SW 1271 (cell line): ENCODE measurements around the gene NRXN2.

Experiments used
- DNase-seq, 2 experiments: peaks; one replicate each; lab custom pipeline; 2025; lab: John Stamatoyannopoulos, UW

Gene NRXN2

DNA sequence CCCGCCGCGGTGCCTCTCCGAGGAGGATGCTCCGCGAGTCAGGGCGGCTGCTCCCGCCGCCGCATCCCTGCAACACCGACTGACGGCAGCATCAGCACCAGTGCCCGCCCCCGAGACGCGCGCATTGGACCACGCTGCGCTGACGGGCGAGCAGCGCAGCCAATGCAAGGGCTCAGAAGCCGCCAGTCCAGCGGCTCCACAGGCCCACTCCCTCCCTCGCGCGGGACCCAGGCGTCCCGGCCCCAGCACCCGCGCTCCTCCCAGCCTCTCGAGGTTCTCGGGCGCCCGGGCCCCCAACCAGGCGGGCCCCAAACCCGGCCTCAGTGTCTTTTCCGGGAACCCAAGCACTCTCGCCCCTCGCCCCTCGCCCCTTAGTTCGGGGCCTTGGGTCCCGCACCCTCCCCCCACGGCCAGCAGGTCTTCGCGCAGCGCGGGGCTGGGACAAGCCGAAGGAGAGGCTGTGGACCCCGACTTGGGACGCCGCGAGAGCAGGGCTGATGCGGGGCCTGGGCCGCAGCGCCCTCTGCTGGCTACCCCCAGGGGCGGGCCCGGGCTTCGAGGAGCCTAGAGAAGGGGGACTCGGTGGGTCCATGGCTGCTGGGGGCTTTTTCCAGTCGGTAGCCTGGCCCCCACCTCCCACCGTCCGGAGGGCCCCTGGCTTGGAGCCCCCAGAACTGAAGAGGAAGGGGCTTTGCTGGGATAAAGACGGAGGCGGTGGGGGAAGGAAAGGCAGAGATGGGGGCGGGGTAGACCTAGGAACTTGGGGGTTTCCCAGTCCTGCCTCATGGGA is at the start of gene NRXN2:
Gene NRXN2, minus strand, starts transcription at position 81 of the 790 bp plus-strand sequence. CDS start 9,498 bp downstream, outside the sequence.
- peak; percentile 72 to 73 for DNase-seq

DNA sequence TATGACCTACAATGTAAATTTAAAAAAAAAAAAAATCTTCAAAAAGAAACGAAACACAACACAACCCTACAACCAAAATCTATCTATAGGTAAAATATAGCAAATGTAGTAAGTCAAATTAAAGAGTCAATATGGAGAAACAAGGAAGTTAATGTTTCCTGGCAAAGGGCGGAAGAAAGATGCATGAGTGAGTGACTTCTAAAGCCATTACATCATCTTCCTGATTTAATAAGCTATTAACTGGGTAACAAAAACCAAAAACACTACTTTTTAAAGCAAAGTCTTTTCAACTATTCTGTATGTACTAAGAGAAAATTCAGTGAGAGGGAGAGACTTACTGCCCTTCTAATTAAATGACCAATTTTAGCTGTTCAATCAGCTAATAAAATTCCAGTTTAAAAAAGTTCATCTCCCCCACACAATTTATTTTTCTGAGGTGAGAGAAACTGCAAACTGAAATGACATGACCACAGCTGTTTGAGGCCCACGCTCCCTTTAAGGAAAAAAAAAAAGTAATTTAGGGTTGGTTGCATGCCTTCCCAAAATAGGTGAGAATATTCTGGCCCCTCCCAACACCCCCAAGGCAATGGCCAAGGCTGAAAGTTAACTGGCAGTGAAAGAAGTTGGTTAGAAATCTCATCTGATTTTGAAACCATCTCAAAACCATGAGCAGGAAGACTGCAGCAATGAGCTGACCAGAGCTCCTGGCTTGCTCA is 49.5 kb upstream of the NRXN2 start:
- DNase-seq: no peak

DNA sequence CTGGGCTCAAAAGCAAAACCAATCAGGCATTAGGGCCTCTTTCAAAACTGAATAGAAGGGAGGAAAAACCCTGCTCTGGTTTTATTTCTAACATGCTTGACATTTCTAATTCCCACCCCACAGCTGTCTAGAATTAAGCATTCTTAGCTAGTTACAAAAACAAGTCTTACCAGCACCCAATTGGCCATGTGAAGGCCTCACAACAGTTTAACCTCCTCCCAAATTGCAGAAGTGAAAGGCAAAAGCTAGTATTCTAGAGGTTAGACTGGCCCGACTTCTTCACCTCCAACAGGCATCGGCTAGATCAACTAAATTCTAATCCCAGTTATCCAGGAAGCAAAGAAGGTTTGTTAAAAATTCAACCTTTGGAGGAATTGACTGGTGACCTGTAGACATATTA is 48.9 kb upstream of the NRXN2 start:
- no peak for DNase-seq

DNA sequence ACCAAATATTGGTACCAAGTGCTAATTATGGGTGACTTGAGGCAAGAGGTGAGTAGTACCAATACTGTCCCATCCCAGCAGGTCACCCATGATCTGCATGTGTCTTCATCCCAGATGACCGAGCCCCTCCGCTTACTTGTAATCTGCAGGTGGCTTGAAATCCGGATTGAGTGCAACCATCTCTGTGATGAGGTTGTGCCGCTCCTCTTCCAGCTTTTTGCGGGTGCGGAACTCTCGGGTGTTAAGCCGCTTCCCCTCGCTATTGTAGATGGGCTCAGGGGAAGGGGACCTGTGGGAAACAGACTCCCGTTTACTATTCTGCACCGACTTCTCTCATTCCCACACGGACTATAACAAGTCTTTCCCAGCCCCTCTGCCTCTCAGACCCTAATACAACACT is 47.1 kb upstream of the NRXN2 start:
- DNase-seq: no peak

DNA sequence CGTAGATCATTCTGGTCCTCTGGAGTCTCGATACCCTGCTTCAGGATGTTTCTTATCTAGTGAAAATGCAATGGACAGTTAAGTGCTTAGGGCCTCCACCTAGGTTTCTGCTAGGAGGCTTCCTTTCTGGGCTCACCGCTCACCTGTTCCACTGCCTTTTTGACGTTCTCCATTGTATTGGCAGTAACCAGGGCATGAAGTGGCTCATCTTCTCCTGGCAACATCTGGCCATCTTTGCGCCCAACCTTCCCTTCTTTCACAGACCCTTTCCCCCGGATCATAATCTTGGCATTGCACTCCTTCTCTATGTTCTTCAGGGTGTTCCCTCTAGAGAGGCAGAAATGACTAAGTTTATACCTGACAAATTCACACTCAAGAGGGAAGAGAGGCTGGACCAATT is 46.3 kb upstream of the NRXN2 start:
- DNase-seq: no peak

DNA sequence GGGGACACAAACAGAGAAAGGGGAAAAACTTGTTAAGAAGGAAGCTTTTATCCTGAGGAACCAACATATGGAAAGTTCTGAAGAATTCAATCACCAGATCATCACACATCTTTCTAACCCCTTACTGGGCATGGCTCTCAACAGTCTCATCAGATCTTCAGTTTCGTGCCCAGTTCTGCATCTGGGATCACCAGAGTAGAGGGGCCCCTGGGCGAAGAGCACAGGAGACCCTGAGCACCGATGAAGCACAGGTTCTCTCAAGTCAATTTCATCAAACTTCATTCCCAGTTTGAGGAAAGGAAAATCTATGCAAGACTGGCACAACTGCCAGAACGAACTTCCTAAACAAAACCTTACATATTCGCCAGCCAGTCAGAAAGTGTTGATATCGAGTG is 45.3 kb upstream of the NRXN2 start:
- DNase-seq: no peak

DNA sequence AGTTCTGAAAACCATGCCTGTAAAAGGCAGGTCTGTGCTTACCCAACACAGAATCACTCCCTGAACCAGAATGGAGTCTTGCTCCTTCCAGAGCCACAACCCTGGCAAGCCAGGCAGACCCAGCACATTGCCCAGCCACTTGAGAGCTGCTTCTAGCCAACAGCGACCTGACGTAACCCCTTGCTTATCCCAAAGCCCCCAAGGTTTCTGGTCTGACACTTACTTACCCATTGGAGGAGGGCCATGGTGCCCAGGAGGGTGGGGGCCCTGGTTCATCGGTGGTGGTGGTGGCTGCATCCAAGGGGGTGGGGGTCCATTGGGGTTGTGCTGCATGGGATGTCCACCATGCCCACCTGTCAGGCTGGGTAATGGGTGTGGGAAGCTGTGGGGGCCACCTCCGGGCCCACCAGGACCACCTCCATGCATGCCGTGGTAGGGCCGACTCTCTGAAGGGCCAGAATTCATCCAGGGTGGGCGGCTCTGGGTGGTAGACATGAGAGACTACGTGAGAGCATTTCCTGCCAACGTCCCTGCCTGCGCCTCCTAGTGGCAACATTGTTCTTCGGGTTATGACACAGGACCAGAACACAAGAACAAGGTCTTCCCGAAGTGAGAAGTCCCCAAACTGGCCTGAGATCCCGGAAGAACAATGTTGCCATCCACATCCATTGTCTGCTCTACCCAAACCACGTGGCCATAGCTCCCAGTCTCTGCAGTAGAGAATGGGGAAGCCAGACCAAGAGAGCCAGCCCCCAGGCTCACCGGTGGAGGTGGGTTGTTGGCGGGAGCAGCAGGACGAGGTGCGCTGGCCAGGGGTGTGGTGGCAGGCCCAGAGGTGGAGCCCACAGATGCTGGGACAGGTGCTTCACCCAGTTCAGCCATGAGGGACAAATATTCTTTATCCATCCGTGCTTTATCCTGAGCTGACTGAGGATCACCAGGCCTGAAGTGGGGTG is 44.6 kb upstream of the NRXN2 start:
- DNase-seq: peak in 1 of 2 experiments; percentile 30

DNA sequence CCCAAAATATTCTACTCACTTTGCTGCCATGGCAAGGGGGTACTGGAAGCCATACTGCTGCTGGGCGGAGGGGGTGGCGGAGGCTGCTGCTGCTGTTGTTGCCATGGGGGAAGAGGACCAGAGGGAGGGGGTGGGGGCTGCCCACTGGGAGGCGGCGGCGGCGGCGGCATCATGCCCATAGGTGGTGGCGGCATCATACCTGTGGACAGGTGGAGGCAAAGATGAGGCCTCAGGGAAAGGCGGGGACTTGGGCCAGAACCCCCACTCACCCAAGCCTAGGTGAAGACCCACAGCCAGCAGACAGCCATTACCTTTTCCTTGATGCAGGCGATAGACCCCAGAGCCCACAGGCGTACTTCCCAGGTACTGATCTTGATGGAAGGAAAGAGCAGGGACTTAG is 43.9 kb upstream of the NRXN2 start:
- DNase-seq: no peak

DNA sequence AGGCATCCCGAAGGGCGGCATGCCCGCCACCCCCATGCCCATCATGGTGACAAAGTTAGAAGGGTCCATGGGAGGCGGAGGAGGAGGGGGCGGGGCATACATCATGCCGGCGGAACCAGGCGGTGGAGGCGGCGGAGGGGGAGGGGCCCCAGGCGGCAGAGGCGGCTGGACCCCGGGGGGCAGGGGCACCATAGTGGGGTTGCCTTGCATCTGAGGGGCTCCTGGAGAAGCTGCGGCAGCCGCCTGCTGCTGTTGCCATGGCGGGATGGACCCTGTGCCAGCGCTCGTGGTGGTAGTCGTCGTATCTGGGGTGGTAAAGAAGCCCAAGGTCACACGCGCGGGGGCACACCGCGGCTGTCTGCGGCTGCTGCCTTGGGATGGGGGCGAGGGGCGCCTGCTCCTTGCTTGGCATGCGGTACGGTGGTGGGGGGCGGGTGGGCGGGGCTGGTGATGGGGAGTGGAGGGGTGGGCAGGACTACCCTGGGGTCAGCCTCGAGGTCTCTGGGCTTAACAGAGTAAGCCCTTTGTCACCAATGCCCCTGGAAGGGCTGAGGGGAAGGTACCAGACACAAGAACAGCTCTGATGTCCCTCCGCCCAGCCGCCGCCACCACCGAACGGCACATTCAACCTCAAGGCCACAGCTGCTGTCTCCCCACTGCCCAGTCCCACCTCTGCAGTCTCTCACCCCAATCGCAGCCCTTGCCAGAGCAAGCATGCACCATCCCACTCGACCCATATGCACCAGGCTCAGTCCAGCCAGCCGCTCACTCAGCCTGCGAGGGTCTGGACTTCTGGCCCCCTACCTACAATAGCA is 43.1 kb upstream of the NRXN2 start:
- no peak for DNase-seq

DNA sequence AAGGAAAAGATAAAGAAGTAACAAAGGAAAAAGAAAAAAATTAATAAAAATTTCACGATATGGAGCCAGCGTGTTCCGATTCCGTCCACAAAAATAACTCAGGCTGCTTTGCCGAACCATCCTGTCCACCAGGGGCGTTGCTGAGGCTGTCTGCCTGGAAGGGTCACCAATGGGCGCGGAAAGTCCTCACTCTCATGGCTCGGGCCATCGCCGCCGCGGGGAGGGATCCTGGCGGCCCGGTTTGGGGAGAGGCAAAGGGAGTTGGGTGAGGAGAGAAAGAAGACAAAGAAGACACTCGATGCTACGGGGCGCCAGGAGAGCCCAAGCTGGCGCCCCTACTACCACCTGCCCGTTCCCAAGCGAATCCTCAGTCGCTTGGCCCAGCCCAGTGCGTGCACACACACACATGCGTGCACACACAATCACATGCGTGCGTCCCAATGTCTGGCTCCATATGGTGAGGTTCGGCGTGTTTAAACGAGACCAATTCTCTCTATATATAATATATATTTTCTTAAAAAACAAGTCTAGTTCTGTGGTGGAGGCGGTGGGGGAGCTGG is 42.4 kb upstream of the NRXN2 start:
- DNase-seq: no peak

DNA sequence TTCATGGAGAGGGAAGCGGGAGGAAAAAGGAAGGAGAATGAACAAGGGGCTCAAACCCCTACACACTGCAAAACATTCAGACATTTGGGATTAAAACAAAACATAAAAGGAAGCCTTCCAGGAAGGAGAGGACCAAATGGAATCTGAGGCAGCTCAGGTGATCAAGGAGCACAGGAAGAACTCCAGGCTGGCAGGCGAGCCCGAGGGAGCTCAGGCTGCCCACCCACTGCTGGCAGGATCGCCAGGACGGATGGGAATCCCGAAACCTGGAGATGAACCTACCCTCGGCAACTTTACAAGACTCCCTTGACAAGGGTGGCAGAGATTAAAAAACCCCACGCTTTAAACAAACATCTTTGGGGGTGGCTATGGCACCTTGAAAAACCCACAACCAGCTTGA is 41.8 kb upstream of the NRXN2 start:
- no peak for DNase-seq

DNA sequence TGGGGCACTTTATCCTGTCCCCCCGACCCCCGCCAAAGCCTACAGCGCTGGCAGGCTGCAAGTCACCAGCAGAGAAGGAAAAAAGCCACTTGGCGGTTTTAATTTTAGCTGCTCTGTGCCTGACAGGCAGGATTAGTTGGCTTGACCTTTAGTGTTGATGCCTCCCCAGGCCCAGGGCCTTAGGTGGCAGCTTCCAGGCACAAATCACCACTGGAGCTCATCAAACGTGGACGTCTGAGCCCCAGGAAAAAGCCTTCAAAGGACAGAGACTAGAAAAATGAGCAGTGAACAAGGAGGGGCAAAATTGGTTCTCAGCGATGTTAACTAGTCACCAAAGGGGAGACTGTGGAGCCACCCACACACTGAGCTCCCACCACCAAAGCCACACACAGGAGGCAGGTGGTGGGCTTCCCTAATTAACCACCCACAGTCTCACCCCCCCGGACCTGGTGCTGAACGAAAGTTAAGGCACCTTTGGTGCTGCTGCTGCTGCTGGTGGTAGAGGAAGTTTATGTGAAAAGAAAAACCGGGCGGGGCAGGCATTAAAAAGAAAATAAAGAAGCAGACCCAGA is 41.1 kb upstream of the NRXN2 start:
- DNase-seq: no peak

DNA sequence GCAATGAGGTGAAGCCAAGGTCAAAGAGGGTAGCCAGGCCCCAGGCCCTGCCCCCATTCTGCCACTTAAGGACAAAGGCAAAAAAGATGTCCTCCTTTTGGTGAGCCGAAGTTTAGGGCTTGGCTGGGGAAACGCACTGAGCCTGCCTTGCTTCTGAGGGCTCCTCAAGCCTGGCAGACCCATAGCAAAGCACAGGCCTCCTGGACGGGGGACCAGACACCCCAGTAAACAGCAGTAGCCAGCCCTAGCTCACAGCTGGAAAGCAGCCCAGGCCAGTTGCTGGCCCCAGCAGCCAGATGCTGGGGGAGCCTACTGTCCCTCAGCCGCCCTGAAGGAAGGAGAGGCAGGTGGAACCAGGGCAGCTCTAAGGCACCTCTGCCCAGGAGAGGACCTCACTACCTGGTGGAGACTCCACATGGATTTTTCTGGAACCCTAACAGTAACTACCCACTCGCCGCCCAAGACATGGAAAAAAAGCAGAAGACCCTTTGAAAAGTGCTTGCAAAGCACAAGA is 40.6 kb upstream of the NRXN2 start:
- no peak for DNase-seq

DNA sequence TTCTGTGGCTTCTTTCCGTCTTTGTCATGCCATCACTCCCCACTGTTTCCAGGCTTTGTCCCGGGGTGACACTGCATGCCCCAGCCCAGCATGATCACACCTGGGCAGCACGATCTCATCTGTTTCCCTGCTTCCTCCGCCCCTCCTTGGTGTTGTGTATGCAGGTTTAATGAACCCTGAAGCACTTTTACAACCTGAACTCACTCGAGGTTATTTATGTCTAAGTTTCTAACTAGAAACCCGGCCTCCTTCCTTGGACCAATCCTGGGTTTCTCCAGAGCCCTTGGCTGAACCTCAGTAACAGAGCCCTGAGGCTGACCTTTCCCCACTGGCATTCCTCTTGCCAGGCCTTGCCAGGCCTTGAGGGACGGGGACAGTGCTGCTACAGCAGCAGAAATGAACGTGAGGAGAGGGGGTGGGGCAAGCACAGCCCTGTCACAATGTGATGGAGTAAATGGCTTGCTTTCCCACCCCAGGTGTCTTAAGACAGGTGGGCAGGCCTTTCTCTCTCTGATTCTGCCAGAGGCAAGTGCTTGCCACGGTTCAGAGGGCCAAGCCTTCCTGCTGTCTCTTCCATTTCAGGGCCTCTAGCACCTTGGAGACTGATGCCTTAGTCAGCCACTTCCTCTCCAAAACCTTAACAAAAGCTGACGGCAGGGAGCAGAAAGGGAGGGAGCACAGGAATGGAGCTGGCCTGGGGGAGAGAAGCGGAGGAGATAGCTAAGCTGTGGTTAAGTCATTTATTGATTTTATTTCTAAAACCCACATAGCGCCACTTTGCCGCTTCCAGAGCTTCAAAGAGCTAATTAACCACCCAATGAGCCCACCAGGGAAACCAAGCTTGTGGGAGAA is 39.9 kb upstream of the NRXN2 start:
- no peak for DNase-seq

DNA sequence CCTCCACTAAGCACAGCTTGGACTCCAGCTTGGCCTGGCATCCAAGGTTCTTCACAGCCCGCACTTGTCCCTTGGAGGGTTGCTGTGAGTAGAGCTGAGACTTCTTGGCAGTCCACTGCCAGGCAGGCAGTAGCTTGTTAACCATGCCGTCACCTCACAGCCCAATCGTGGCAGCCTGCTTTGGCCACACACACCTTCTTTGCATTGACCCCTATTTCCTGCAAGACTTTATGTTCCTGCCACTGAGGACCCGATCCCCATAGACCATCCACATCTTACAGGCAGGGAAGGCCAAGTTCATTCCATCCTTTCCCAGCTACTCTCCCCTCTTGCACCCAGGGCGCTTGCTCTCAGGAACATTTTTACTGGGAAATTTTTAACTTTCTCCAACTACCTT is 39.3 kb upstream of the NRXN2 start:
- DNase-seq: no peak

DNA sequence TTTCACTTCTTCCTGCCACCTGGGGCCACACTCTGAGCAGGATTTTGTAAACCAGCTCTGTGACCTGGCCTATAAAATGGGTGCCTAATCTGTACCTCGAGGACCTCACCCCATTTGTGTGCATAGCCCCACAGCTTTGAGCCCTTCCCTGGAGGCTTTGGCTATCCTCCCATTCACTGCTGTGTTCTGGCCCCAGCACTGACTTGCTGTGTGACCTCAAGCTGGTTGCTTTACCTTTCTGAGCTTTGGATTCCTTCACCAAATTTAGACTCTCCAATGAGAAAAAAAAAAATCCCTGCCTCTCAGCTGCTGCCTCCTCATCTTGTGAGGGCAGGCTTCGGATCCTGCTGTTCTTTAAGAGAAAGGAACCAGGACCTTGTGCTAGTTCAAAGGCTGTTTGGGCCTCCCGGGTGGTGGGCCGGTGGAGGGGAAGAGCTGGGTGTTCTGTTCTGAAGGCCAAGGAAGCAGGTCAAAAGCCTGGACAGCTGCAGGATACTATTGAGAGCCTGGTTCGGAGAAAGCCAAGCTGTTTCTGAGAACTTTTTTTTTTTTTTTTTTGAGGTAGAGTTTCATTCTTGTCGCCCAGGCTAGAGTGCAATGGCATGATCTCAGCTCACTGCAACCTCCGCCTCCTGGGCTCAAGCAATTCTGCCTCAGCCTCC is 37.9 kb upstream of the NRXN2 start:
- no peak for DNase-seq

DNA sequence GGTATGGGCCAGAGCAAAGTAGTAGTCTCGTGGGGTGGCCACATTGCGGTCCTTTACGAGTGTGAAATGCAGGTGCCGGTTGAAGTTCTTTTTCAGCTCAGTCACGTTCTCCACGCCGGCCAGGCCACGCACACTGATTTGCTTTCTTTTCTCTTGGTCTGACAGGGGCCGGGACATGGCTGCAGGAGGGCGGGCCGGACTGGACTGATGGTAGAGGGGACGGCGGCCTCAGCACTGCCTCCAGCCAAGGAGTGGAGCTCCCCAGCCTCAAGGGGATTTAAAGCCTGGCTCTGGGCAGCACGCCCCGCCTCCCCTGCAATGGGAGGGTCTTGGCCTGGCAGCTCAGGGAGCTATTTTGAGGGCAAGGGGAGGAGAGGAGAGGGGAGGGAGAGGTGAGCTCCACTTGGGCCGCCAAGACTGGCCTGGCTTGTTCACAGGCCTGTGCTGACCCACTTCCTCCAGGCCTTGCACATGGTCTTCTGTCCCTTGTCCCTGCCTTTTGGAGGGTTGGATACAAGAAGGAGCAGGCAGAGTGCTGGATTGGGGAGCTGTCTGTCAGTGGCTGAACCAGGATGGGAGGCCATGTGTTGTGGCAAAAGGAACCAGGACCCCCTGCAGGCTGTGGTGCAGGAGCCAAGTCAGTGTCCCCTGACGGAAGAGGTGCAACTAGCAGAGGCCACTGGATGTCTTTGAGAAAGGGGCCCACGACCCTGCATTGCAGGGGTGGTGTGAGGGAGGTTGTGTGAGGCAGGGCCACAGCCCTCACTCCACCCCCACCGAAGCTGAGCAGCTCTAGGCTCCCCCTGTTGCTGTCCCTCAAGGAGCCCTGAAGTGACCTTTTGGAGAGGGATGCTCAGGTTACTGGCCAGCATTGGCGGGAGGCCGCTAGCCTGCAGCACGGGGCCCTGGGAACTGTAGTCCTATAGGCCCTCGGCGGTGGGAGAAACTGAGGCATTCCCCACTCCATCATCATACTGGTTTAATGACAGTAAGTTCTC is 37.0 kb upstream of the NRXN2 start, which contains the start of gene PYGM:
Gene PYGM, minus strand, starts transcription at position 253 of the 998 bp plus-strand sequence. Its CDS starts 76 bp downstream, at position 177.
- no peak for DNase-seq
